Endothelial cell of umbilical vein (primary cell): ENCODE results near the gene EXOC1.

Source experiments
- EZH2 ChIP-seq: IDR thresholded peaks from 2 replicates; pipeline ENCODE4 v1.6.1; 2012; ENCODE audit warnings: borderline replicate concordance, low read depth, mild to moderate bottlenecking, moderate library complexity, low read length, inconsistent platforms; ENCODE audit not compliant: severe bottlenecking
- GATA2 ChIP-seq: IDR thresholded peaks from 2 replicates; pipeline ENCODE4 v1.7.0; 2011; ENCODE audit warnings: low read depth, mild to moderate bottlenecking, moderate library complexity, mixed read lengths, low read length; ENCODE audit not compliant: insufficient read length, insufficient read depth
- JUN ChIP-seq: IDR thresholded peaks from 2 replicates; pipeline ENCODE4 v1.6.1; 2011; ENCODE audit warnings: borderline replicate concordance, low read depth; ENCODE audit not compliant: insufficient read length, insufficient read depth
- MYC ChIP-seq: IDR thresholded peaks from one replicate; pipeline ENCODE4 v1.6.1; 2011; ENCODE audit warnings: mild to moderate bottlenecking, low read depth, low read length
- POLR2A ChIP-seq: IDR thresholded peaks from 2 replicates; pipeline ENCODE4 v1.6.1; 2012; ENCODE audit warnings: low read depth, mild to moderate bottlenecking, control low read depth, low read length
- POLR2AphosphoS5 ChIP-seq: IDR thresholded peaks from 2 replicates; pipeline ENCODE4 v1.6.1; 2012; ENCODE audit warnings: low read depth, mild to moderate bottlenecking, control low read depth, low read length, moderate library complexity; ENCODE audit not compliant: insufficient read depth
- TF ChIP-seq, protein P1 (sequence below), 2 donors: IDR thresholded peaks; 1 replicate in 1 of 2; 2 replicates in 1 of 2; pipeline ENCODE4 v1.5.1; 2011; ENCODE audit warnings: low read length in 2 of 2, mild to moderate bottlenecking in 2 of 2, moderate library complexity in 2 of 2, control low read depth in 1 of 2, inconsistent platforms in 1 of 2, low read depth in 1 of 2; ENCODE audit not compliant: insufficient read depth in 1 of 2; ENCODE audit errors: extremely low read depth in 1 of 2

DNA sequence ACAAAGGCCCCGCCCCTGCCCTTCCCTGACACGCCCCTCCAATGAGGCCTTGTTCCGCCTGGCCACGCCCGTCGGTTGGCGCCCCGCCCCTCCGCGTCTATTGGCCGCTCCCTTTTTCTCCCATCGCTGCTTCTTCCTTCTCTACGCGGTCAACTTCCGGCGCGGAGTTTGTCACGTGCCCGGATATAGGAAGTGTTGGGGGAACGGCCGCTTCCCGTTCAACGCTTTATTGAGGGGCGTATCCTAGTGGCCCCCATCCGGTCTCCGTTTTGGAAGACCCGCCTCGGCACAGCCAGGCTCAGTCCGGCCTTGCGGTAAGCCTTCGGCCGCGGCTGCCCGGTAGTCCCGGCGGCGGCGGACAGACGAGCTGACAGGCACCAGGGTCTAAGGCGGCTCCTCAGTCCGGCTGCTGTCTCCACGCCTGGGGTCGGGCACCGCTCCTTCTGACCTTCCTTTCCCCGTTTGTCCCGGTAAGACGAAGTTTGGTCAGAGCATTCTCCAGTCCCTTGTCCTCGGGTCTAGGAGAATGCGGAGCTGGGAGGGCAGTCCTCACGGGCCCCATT, at the start of gene EXOC1:
- TF ChIP-seq MYC (no peak), GATA2 (no peak), POLR2A (peak; percentile 83), JUN (no peak), POLR2AphosphoS5 (peak; percentile 63), EZH2 (no peak)
- TF ChIP-seq, protein P1, sequence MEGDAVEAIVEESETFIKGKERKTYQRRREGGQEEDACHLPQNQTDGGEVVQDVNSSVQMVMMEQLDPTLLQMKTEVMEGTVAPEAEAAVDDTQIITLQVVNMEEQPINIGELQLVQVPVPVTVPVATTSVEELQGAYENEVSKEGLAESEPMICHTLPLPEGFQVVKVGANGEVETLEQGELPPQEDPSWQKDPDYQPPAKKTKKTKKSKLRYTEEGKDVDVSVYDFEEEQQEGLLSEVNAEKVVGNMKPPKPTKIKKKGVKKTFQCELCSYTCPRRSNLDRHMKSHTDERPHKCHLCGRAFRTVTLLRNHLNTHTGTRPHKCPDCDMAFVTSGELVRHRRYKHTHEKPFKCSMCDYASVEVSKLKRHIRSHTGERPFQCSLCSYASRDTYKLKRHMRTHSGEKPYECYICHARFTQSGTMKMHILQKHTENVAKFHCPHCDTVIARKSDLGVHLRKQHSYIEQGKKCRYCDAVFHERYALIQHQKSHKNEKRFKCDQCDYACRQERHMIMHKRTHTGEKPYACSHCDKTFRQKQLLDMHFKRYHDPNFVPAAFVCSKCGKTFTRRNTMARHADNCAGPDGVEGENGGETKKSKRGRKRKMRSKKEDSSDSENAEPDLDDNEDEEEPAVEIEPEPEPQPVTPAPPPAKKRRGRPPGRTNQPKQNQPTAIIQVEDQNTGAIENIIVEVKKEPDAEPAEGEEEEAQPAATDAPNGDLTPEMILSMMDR (IDR thresholded peaks at IDR 0.05; ENCODE audit: extremely low read depth in 1 of 2, insufficient read depth in 1 of 2, low read depth in 1 of 2, low read length in 2 of 2), result no peak
